22Rv1 (cell line): ENCODE results near the gene MAGEA9.
"Not testable (repeated sequence)": the region's sequence is repeated elsewhere in the genome, so short reads cannot be mapped to it uniquely, and the experiment has no call there.

Experiments
- H3K27ac ChIP-seq: fragments of 450-650 bp; 2 replicates; pipeline ENCODE4 v1.5.1; 2017
- CTCF ChIP-seq: fragments of 450-650 bp; IDR thresholded peaks from 2 replicates; pipeline ENCODE4 v1.5.1; 2017; ENCODE audit warnings: mild to moderate bottlenecking
- ZFX ChIP-seq: fragments of 450-650 bp; IDR thresholded peaks from 2 replicates; pipeline ENCODE4 v1.6.1; 2017; ENCODE audit warnings: antibody characterized with exemption, borderline replicate concordance

Gene MAGEA9

GRCh38 chrX:149762696-149763614, 18.8 kb upstream of the MAGEA9 start:
- TF ChIP-seq CTCF (no peak), ZFX (no peak)
- no peak overlapping the region for H3K27ac ChIP-seq

GRCh38 chrX:149770344-149770743, 11.4 kb upstream of the MAGEA9 start:
- not testable (repeated sequence) for H3K27ac ChIP-seq

- not testable (repeated sequence) for H3K27ac ChIP-seq
Observed at GRCh38 chrX:149773026-149773425, 8.7 kb upstream of the MAGEA9 start.

- H3K27ac ChIP-seq, result not testable (repeated sequence)
Observed at GRCh38 chrX:149773768-149774167, 8.0 kb upstream of the MAGEA9 start, which contains the start of gene HSFX1. TSS of gene HSFX1 (plus strand) at chrX:149774068. CDS start at chrX:149774682, 614 bp downstream.

- H3K27ac ChIP-seq, result not testable (repeated sequence)
Observed at GRCh38 chrX:149777999-149778398, 3.7 kb upstream of the MAGEA9 start.

GRCh38 chrX:149795531-149795930, 13.8 kb downstream of the MAGEA9 start:
- H3K27ac ChIP-seq, result not testable (repeated sequence)

- TF ChIP-seq ZFX, result no peak
- no peak overlapping the region for H3K27ac ChIP-seq
Observed at GRCh38 chrX:149799095-149799714, 17.5 kb downstream of the MAGEA9 start.

GRCh38 chrX:149799938-149800337, 18.2 kb downstream of the MAGEA9 start:
- no peak overlapping the region for H3K27ac ChIP-seq
- TF ChIP-seq CTCF (no peak), ZFX (no peak)

GRCh38 chrX:149803458-149804062, 21.8 kb downstream of the MAGEA9 start:
- H3K27ac ChIP-seq, result no peak overlapping the region
- TF ChIP-seq CTCF, result no peak
- TF ChIP-seq ZFX, result no peak

- no peak overlapping the region for H3K27ac ChIP-seq
- TF ChIP-seq CTCF (no peak), ZFX (no peak)
Observed at GRCh38 chrX:149804102-149804501, 22.4 kb downstream of the MAGEA9 start.
